Astrocyte of the spinal cord (primary cell): ENCODE results near the gene HAO2.
"Not testable (repeated sequence)": the region's sequence is repeated elsewhere in the genome, so short reads cannot be mapped to it uniquely, and the experiment has no call there.

Experiments used
- DNase-seq: peaks from one replicate; pipeline ENCODE4 v3.0.0; 2011; ENCODE audit warnings: low read depth, low spot score
- H3K4me3 ChIP-seq: 2 replicates; pipeline ENCODE4 v1.5.1; 2011; ENCODE audit warnings: low read depth, mild to moderate bottlenecking, low read length, moderate library complexity
- in situ Hi-C: cut with HindIII; loops from 2 replicates; pipeline ENCODE4 v1.10.0; 2017; ENCODE audit warnings: low sequenced_read_pairs
- TF ChIP-seq, protein P1 (sequence below): IDR thresholded peaks from 2 replicates; pipeline ENCODE4 v1.5.1; 2012; ENCODE audit warnings: low read depth, mild to moderate bottlenecking, low read length, inconsistent platforms

HAO2 gene

DNA sequence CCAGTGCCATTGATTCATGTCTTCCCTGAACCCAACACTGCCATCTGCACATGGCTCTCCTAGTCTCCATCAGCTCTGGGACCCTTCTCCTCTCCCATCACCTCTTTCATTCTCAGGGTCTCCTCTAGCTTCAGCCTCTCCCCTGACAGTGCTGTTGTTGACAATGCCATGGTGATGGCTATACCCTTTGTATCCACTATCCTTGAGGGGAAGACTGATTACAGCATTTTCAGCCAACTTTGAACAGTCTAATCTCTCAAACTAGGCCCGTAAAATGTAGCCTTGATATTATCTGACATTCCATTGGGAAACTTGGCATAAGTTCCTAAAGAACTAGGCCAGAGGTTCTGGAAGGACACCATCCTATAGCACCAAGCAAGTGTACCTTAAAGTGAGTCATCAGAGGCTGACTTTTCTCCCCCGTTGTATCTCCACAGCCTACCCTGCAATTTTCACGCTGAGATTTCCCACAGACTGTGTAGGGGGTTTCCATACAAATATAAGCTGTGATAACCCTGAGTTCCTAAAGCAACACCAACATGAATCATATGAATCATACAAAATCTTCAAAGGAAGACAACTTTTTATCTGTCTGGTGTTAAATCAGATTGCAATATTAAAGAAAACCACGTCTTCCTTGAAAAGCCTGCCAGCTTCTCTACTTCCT lies 5.8 kb downstream of the HAO2 start:
- DNase-seq = no peak
- no peak overlapping the region for H3K4me3 ChIP-seq
- TF ChIP-seq, protein P1, sequence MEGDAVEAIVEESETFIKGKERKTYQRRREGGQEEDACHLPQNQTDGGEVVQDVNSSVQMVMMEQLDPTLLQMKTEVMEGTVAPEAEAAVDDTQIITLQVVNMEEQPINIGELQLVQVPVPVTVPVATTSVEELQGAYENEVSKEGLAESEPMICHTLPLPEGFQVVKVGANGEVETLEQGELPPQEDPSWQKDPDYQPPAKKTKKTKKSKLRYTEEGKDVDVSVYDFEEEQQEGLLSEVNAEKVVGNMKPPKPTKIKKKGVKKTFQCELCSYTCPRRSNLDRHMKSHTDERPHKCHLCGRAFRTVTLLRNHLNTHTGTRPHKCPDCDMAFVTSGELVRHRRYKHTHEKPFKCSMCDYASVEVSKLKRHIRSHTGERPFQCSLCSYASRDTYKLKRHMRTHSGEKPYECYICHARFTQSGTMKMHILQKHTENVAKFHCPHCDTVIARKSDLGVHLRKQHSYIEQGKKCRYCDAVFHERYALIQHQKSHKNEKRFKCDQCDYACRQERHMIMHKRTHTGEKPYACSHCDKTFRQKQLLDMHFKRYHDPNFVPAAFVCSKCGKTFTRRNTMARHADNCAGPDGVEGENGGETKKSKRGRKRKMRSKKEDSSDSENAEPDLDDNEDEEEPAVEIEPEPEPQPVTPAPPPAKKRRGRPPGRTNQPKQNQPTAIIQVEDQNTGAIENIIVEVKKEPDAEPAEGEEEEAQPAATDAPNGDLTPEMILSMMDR = no peak
- in situ Hi-C loops = no loop called here

- H3K4me3 ChIP-seq = no peak overlapping the region
- TF ChIP-seq, protein P1 = no peak
- in situ Hi-C loops = no loop called here
- DNase-seq = no peak
Observed at GRCh38 chr1:119375366-119375765, 6.8 kb downstream of the HAO2 start.

DNA sequence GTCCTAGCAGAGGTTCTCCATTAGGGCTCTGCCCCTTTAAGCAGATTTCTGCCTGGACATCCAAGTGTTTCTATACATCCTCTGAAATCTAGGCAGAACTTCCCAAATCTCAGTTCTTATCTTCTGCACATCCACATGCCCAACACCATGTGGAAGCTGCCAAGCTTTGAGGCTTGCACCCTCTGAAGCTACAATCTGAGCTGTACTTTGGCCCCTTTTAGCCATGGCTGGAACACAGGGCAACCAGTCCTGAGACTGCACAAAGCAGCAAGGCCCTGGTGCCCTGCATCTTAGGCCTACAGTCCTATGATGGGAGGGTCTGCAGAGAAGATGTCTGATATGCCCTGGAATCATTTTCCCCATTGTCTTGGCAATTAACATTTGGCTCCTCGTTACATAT lies 8.0 kb downstream of the HAO2 start:
- TF ChIP-seq, protein P1 = no peak
- in situ Hi-C loops = no loop called here
- DNase-seq = no peak
- H3K4me3 ChIP-seq = no peak overlapping the region

DNA sequence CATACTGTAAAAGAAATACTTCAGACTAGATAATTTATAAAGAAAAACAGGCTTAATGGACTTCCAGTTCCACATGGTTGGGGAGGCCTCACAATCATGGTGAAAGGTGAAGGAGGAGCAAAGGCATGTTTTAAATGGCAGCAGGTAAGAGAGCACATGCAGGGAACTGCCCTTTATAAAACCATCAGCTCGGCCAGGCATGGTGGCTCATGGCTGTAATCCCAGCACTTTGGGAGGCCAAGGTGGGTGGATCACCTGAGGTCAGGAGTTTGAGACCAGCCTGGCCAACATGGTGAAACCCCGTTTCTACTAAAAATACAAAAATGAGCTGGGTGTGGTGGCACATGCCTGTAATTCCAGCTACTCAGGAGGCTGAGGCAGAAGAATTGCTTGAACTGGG lies 9.0 kb downstream of the HAO2 start:
- DNase-seq, in situ Hi-C loops, H3K4me3 ChIP-seq: not testable (repeated sequence)

DNA sequence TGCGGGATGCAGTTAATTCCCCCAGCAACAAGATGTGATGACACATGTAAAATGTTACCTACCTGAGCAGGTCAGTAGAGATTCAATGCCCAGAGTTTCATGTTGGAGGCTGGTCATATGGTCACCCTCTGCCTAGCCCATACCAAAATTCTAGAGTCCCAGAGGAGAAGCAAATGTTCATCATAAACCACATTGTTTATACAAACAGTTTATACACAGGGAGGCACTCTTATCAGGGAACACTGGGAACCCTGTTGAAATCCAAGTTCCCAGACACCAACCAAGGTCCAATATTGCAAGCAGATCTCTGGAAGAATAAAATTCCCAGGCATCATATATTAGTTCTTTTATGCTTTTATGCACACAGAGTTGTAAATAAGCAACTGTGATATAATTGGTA lies 10.5 kb downstream of the HAO2 start:
- no peak for DNase-seq
- TF ChIP-seq, protein P1 = no peak
- in situ Hi-C loops = no loop called here
- no peak overlapping the region for H3K4me3 ChIP-seq

DNA sequence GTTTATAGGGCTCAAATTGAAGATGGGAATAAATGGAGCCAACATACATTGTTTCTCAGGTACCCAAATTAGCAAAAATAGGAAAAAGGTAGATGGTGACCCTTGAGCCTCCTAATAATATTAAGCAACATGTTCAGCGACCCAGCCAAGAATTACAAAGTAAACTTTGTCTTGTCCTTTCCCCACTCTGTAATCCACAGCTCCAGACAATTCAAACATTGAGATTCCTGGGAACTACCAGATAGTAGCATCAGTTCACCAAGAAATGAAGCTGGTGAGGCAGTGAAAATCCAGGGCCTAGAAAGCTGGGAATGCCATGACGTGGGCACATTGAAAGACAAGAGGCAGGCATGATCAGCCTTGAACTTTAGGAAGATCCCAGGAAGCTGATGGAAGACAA lies 11.7 kb downstream of the HAO2 start:
- TF ChIP-seq, protein P1 = no peak
- in situ Hi-C loops = no loop called here
- no peak for DNase-seq

GRCh38 chr1:119380983-119381662 lies 12.5 kb downstream of the HAO2 start:
- H3K4me3 ChIP-seq = no peak overlapping the region
- in situ Hi-C loops = no loop called here

More for the DNA sequence above, 11.7 kb downstream of the HAO2 start:
- no peak overlapping the region for H3K4me3 ChIP-seq

More at GRCh38 chr1:119380983-119381662, 12.5 kb downstream of the HAO2 start:
- no peak for DNase-seq
- TF ChIP-seq, protein P1 = no peak
